IPS-18a (cell line): ENCODE measurements around the gene RAB11FIP4.

Experiments used
- H3K27ac ChIP-seq: one replicate; pipeline ENCODE4 v1.5.1; 2013; ENCODE audit warnings: low read length
- H3K27me3 ChIP-seq: one replicate; pipeline ENCODE4 v1.6.1; 2013; ENCODE audit warnings: mild to moderate bottlenecking, low read length; ENCODE audit not compliant: control insufficient read depth, insufficient read depth
- H3K36me3 ChIP-seq: one replicate; pipeline ENCODE4 v1.6.1; 2013; ENCODE audit warnings: low read depth, low read length; ENCODE audit not compliant: control insufficient read depth
- H3K4me1 ChIP-seq: one replicate; pipeline ENCODE4 v1.6.1; 2013; ENCODE audit warnings: low read depth, low read length; ENCODE audit not compliant: control insufficient read depth
- H3K4me3 ChIP-seq: one replicate; pipeline ENCODE4 v1.5.1; 2013; ENCODE audit warnings: low read length
- H3K9ac ChIP-seq: one replicate; pipeline ENCODE4 v1.6.1; 2013; ENCODE audit warnings: mild to moderate bottlenecking, low read length, moderate library complexity
- H3K9me3 ChIP-seq: one replicate; pipeline ENCODE4 v1.6.1; 2013; ENCODE audit warnings: low read depth, low read length; ENCODE audit not compliant: control insufficient read depth

RAB11FIP4 gene

DNA sequence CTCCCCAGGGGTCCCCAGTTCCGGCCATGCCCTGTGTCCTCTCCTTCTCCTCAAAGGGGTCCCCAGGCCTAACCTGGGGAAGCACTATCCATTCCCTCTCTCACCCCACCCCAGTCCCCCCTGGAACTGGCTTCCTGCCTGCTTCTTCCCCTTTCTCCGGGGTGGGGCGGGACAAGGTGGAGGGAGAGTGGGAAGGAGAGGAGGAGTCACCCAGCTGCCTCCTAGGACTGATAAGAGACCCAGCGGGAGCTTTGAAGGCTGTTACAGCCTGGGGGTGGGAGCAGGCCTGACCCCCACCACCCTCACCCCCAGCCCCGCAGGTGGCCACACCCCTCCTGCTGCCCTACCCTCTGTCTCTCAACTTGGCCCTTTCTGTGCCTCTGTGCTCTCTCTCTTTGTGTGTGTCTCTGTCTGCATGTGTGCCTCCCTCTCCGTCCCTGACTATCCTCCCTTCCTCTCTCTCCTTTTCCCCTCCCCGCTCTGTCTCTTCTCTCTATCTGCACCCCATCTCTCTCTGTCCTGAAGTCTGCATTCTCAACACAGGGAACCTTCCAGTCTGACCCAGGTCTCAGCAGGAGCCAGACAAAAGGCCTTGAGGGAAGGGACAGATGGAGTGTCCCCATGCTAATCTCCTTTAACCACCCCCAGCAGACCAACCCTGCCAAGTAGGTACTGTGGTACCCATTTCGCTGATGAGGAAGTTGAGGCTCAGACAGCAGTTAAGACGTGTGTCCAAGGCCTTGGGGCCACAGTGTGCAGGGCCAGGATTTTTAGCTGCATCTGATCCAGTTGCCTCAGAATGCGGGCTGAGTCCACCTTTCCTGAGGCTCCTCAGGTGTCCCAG is 66.1 kb downstream of the RAB11FIP4 start:
- no peak overlapping the region for H3K4me3 ChIP-seq
- no peak overlapping the region for H3K9ac ChIP-seq
- no peak overlapping the region for H3K27ac ChIP-seq
- H3K9me3 ChIP-seq = no peaks in the 10 kb centered on the region
- no peaks in the 10 kb centered on the region for H3K36me3 ChIP-seq
- no peaks in the 10 kb centered on the region for H3K4me1 ChIP-seq
- no peaks in the 10 kb centered on the region for H3K27me3 ChIP-seq

DNA sequence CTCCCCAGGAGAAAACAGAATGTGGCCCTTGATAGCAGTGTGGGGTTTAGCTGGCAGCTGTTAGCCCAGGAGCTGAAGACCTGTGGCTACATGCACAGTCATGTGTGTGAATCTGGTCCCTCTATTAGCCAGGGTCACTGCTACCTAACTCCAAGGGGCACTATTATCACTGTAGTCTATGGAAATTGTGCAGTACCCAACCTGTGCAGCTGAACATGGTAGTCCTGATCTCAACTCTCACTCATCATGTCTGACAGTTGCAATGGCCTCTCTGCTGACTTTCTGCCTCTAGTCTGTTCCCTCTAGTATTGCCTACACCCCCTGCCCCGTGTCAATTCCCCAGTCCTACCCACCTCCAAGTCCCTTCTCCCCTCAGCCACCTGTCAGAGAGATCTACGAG is 67.4 kb downstream of the RAB11FIP4 start:
- no peak overlapping the region for H3K27ac ChIP-seq
- H3K9ac ChIP-seq = no peak overlapping the region
- no peaks in the 10 kb centered on the region for H3K27me3 ChIP-seq
- H3K4me3 ChIP-seq = no peak overlapping the region
- no peaks in the 10 kb centered on the region for H3K9me3 ChIP-seq
- no peaks in the 10 kb centered on the region for H3K4me1 ChIP-seq
- H3K36me3 ChIP-seq = no peaks in the 10 kb centered on the region

- no peak overlapping the region for H3K9ac ChIP-seq
- H3K4me1 ChIP-seq = no peaks in the 10 kb centered on the region
- no peak overlapping the region for H3K4me3 ChIP-seq
- no peak overlapping the region for H3K27ac ChIP-seq
- no peaks in the 10 kb centered on the region for H3K36me3 ChIP-seq
- H3K9me3 ChIP-seq = no peaks in the 10 kb centered on the region
- H3K27me3 ChIP-seq = no peaks in the 10 kb centered on the region
Observed at GRCh38 chr17:31459716-31460115, 68.2 kb downstream of the RAB11FIP4 start.

DNA sequence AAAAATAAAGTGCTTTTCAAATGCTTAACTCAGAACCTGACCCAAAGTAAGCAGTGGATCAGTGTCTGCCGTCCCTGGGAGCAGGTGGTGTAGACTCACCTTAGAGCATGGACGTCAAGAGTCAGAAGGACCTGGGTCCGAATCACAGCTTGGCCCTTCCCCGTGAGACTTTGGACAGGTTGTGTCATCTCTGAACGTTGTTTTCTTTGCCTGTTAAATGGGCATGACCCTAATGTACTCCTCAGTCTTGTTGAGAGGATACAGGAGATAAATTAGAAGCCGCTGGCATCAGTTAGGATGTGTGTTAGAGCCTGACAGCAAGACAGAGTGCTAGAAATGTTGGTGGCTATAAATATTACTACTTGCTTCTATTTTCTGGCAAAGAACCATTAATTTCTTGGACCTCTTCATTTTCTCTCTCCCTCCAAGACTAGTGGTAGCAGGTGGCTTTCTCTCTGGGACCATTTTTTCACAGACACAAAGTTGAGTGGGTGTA is 68.8 kb downstream of the RAB11FIP4 start:
- Histone ChIP-seq H3K4me3 (no peak overlapping the region), H3K4me1 (no peaks in the 10 kb centered on the region), H3K9me3 (no peaks in the 10 kb centered on the region), H3K36me3 (no peaks in the 10 kb centered on the region), H3K9ac (no peak overlapping the region), H3K27ac (no peak overlapping the region), H3K27me3 (no peaks in the 10 kb centered on the region)

GRCh38 chr17:31461227-31461810 is 69.8 kb downstream of the RAB11FIP4 start:
- Histone ChIP-seq H3K27ac (no peak overlapping the region), H3K4me1 (no peaks in the 10 kb centered on the region), H3K9ac (no peak overlapping the region)

DNA sequence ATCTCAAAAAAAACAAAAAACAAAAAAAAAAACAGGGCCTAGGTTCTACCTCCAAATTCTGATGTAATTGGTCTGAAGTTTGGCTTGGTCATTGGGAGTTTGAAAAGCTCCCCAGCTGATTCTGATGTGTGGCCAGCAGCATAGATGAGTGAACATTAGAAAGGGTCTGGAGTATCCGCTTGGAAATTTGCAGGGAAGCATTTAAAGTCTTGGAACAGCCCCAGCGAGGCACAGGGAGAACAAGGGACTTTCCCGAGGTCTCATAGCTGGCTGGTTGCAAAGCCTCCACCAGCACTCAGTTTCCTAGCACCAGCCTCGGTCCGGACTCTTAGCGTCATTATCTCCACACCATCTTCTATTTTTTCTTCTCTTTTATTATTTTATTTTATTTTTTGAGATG is 70.8 kb downstream of the RAB11FIP4 start:
- no peak overlapping the region for H3K9ac ChIP-seq
- no peaks in the 10 kb centered on the region for H3K36me3 ChIP-seq
- no peak overlapping the region for H3K4me3 ChIP-seq
- no peaks in the 10 kb centered on the region for H3K27me3 ChIP-seq
- peaks cover under 1% of the 10 kb centered on the region for H3K4me1 ChIP-seq
- no peaks in the 10 kb centered on the region for H3K9me3 ChIP-seq
- H3K27ac ChIP-seq = no peak overlapping the region

More at GRCh38 chr17:31461227-31461810, 69.8 kb downstream of the RAB11FIP4 start:
- H3K36me3 ChIP-seq = no peaks in the 10 kb centered on the region
- H3K9me3 ChIP-seq = no peaks in the 10 kb centered on the region
- H3K4me3 ChIP-seq = no peak overlapping the region
- no peaks in the 10 kb centered on the region for H3K27me3 ChIP-seq

DNA sequence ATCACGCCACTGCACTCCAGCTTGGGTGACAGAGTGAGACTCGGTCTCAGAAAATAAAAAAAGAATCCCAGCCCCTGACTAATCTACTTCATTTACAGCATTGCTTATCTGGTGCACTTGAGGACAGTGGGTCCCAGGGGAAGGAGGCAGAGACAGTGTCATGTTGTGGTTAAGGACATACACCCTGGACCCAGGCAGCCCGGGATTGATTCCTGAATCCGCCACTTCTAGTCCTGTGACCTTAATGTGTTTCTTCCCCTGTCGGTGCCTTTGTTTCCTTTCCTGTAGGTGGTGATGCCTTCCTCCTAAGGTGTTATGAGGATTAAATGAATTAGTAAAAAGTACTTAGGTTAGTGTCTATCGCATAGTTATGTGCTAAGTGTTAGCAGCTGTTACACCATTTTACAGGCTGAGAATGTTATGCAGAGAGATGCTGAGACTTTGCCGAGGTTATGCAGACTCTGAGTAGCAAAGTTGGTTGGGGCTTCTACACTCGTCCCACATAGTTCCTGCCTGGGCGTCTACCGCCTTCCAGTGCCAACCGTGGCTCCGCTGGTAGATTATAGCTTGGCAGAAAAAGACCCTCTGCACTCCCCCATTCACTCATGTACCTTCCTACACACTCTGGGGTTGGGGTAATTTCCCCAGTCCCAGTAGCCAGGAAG is 74.8 kb downstream of the RAB11FIP4 start:
- no peaks in the 10 kb centered on the region for H3K9me3 ChIP-seq
- no peaks in the 10 kb centered on the region for H3K27me3 ChIP-seq
- H3K9ac ChIP-seq = no peak overlapping the region
- peaks cover 24% of the 10 kb centered on the region for H3K4me1 ChIP-seq
- H3K27ac ChIP-seq = no peak overlapping the region
- H3K36me3 ChIP-seq = no peaks in the 10 kb centered on the region
- no peak overlapping the region for H3K4me3 ChIP-seq

DNA sequence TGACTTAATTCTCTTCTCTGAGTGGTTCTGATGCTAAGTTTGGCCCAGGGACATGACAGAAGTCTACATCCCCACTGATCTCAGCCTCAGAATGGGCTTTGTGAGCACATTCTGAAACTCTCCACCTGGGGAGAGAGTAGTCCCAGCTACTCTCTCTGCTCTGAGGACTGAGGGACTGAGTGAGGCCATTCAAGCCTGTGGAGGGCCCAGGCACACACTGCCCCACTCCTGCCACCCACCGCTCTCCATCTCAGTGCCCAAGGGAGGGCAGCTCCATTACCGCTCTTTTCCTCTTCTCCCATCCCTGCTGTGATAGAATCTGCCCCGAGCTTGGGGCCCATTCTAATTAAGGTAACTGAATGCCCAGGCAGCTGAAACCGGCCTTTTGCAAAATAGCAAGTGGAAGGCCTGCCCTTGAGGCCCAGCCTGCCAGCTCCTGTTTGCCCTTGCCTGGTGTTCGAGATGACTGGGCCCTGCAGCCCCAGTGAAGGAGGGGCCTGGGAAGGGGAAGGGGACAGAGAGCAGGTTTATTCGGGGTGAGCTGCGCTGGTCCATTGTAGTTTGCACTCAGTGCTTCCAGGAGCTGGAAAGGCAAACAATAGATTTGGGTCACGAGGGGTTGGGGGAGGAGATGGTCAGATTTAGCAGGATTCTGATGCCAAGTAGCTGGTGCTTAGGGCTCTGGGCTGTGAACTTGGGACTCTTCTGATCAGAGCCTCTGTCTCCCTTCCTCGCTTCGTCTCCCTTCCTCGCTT is 76.2 kb downstream of the RAB11FIP4 start:
- no peak overlapping the region for H3K4me3 ChIP-seq
- no peaks in the 10 kb centered on the region for H3K9me3 ChIP-seq
- peaks cover 24% of the 10 kb centered on the region for H3K4me1 ChIP-seq
- H3K27me3 ChIP-seq = no peaks in the 10 kb centered on the region
- no peaks in the 10 kb centered on the region for H3K36me3 ChIP-seq
- H3K27ac ChIP-seq = no peak overlapping the region
- H3K9ac ChIP-seq = no peak overlapping the region

GRCh38 chr17:31469959-31470358 is 78.5 kb downstream of the RAB11FIP4 start:
- Histone ChIP-seq H3K27ac (no peak overlapping the region), H3K27me3 (no peaks in the 10 kb centered on the region), H3K9ac (no peak overlapping the region), H3K4me3 (no peak overlapping the region), H3K4me1 (peaks cover 24% of the 10 kb centered on the region), H3K9me3 (no peaks in the 10 kb centered on the region), H3K36me3 (no peaks in the 10 kb centered on the region)

DNA sequence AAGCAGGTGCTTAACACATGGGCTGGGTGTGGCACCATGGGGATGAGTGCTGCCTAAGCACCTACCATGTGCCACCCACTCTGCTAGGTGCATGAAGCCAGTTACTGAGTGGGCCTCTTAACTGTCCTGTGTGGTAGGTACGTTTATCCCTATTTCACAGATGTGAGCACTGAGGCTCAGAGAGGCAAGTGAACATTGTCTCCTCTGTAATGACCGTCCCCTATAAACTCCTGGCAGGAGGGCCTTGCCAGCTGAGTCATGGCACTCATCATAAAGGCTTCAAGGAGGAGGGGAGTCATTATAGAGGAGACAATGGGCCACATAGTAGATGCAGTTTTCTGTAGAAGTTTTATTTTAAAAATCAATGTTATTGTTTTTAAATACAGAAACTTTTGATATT is 79.1 kb downstream of the RAB11FIP4 start:
- Histone ChIP-seq H3K27me3 (no peaks in the 10 kb centered on the region), H3K4me1 (peaks cover 24% of the 10 kb centered on the region), H3K36me3 (no peaks in the 10 kb centered on the region), H3K4me3 (no peak overlapping the region), H3K9ac (no peak overlapping the region), H3K27ac (no peak overlapping the region), H3K9me3 (no peaks in the 10 kb centered on the region)

GRCh38 chr17:31472137-31472536 is 80.7 kb downstream of the RAB11FIP4 start:
- H3K4me3 ChIP-seq = no peak overlapping the region
- no peak overlapping the region for H3K9ac ChIP-seq
- H3K9me3 ChIP-seq = no peaks in the 10 kb centered on the region
- H3K36me3 ChIP-seq = no peaks in the 10 kb centered on the region
- H3K27me3 ChIP-seq = no peaks in the 10 kb centered on the region
- no peak overlapping the region for H3K27ac ChIP-seq
- H3K4me1 ChIP-seq = peaks cover 24% of the 10 kb centered on the region
